CD4-positive, alpha-beta T cell treated with Interleukin-12 subunit alpha and Interleukin-12 subunit beta, for 1 hour (primary cell): ENCODE measurements around the gene KLF16.
A peak's percentile ranks its signal among the peaks of the same experiment; 100 is the strongest.

ENCODE experiments used
- DNase-seq: peaks from one replicate; pipeline ENCODE4 v3.0.0-alpha.2; 2020

KLF16 gene

DNA sequence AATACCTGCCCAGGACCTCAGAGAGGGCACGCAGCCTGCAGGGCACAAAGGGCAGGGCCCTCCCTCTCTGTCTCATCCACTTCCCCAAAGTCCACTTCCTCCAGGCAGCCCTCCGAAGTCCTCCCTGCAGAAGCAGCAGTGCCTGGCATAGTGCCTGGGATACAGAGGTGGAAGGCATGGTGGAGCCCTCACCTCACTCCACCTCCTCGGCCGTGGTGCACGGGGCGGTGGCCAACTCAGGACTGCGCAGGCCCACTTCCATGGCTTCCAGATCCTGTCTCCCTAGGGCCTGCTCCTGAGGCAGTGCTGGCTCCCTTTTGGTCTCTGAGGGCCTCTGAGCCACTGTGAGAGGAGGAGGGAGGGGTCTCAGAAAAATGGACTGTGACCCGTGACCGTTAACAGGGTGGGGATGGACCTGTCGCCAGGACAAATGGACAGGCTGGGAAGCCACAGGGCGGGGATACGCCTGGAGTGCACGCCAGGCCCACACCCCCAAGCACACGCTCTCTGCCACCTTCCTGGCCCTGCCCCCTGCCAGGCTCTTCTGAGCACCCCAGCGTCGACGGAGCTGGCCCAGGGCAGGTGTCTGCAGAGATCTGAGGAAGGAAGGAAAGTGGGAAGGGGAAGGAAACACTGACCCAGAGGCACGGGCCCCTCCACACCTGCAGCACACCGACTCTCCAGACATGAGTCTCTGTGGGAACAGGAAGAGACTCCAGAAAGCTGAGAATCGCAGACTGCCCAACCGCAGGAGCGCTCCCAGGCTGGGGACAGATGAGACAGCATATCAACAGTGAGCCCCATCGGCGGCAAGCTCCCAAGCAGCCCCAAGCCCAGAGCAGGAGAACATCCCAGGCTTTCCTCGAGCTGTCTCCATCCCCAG lies 23.5 kb downstream of the KLF16 start:
- no peak for DNase-seq

DNA sequence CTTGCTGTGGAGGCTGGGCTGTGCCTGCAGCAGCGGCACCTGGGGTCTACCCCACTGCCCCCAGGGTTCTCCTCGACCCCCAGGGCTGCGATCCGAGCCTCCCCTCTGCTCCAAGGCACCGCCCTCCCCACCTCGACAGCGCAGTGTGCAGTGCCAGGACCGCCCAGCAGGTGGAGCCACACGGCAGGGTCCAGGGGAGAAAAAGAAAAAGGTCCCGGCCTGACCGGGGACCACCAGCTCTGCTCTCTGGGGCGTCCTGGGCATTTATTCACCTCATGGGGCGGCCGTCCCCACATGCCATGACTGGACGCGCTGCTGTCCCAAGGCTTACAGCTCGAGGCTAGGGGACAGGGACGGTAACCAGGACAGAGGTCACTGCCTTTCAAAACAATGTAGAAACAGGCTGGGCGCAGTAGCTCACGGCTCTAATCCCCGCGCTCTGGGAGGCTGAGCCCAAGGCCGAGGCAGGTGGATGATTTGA lies 25.7 kb downstream of the KLF16 start:
- DNase-seq = peak; percentile 57

DNA sequence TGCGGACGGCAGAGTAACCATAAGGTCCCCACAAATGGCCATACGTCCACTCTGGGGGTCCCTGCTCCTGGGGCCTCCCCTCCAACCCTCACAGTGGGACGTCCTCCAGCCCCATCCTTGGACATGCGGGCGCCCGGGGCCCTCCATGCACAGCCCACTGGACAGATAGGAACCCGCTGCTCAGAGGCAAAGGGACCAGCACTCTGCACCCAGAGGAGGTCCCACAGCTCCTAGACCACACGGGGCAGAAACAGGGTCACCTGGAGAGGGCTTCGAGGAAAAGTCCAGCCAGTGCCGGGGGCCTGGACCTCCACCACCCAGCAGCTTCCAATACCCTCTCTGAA lies 26.2 kb downstream of the KLF16 start:
- DNase-seq = no peak

DNA sequence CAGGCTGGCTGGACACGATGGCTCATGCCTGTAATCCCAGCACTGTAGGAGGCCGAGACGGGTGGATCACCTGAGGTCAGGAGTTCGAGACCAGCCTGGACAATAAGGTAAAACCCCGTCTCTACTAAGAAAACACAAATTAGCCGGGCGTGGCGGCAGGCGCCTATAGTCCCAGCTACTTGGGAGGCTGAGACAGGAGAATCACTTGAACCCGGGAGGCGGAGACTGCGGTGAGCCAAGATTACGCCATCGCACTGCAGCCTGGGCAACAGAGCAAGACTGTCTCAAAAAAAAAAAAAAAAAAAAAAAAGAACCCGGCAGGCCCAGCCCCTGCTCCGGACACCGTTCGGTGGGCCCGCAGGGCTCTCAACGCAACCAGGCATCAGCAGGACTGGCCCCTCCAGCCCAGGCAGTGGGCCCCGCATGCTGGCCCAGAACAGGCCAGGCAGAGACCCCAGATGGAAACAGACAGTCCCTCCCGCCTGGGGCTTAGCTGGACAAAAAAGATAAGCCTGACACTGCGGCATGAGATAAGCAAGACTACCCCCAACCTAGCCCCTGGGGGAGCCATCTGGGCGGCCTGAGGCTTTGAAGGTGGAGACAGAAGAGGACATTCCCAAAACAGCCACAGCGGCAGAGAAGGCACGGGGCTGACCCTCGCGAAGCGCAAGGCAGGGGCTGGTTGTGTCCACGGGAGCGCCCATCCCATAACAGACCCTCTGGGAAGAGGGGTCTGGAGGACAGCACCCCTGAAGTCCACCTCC lies 26.7 kb downstream of the KLF16 start:
- DNase-seq = no peak

DNA sequence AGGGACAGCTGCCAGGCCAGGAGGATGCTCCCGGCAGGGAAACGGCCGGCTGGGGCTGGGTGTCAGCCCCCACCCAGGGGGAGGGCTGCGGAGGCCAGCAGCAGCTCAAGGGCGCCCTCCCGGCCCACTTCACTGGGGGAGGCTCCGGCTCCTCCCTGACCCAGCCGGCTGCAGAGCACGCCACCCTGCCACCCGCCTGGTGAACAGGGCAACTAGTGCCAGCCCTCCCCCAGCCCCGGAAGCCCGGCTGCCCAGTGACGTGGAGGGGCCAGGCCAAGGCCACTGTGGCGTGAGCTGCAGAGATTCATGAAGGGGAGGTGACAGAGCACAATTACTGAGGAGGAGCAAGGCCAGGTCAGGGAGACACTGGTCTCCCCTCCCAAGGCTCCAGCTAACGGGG lies 29.8 kb downstream of the KLF16 start:
- no peak for DNase-seq

DNA sequence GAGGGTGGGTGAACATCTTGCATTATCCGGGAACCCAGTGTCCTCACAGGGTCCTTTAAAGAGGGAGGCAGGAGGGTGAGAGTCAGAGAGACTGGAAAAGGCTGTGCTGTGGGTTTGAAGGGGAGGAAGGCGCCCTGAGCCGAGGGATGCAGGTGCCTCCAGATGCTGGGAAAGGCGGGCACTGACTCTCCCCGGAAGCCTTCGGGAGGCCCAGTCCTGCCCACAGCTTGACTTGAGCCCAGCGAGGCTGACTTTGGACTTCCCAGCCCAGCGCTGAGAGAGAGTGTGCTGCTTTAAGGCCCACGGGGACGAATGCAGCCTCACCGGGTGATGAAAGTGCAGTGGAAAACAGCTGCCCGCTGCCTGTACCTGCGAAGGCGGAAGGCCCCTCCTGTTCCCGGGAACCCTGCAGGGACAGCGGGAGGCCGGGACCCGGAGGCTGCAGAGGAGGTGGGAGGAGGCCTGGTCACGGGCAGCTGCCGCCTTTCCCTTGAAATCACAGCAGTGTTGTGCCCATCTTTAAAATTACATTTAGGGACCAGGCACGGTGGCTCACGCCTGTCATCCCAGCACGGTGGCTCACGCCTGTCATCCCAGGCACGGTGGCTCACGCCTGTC lies 31.2 kb downstream of the KLF16 start:
- DNase-seq = no peak

DNA sequence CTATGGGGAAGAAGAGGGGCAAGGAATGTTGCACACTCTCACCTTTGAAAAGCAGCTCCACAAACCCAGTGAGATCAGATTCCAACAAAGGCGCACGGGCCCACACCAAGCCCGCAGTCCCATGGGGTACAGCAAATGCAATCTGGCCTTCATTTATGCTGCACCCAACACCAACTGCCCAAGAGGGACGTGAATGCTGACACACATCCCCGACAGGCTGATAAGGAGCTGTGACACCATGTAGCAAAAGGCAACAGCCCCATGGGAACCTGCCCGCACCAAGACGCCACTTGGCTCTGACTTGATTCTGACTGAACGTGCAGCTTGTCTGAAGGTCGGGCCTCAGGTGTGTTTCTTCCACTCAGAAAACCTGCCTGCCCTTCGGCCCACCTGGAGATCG lies 32.4 kb downstream of the KLF16 start:
- DNase-seq = no peak

DNA sequence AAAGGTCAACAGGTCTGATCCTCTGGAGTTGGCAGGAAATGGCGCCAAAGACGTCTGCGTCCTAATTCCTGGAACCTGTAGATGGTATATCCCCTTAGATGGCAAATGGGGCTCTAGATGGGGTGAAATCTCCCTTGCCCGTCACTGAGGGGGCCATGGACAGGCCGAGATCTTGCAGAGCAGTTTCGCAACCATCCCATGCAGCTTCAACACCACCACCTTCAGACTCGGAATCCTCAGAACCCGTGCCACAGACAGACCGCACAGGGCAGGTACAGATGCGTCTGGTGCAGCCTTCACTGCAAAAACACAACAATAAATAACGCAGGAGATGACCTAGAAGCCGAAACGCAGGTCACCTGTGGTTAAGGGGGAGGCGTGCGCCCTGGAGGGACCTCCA lies 32.8 kb downstream of the KLF16 start:
- no peak for DNase-seq

DNA sequence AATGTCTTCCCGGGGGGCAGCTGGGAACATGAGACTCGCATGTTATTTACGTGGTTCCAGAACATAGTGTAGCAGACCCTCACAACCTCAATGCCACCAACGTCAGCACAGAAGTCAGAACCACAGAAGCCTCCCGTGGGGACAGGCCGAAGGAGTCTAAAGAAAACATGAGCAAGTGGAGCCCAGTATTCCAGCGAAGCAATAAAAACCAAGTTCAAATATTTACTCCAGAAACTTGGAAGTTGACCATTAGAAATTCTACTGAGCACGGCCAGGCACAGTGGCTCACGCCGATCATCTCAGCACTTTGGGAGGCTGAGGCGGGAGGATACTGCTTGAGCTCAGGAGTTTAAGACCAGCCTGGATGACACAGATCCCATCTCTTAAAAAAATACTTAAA lies 33.4 kb downstream of the KLF16 start:
- DNase-seq = no peak

DNA sequence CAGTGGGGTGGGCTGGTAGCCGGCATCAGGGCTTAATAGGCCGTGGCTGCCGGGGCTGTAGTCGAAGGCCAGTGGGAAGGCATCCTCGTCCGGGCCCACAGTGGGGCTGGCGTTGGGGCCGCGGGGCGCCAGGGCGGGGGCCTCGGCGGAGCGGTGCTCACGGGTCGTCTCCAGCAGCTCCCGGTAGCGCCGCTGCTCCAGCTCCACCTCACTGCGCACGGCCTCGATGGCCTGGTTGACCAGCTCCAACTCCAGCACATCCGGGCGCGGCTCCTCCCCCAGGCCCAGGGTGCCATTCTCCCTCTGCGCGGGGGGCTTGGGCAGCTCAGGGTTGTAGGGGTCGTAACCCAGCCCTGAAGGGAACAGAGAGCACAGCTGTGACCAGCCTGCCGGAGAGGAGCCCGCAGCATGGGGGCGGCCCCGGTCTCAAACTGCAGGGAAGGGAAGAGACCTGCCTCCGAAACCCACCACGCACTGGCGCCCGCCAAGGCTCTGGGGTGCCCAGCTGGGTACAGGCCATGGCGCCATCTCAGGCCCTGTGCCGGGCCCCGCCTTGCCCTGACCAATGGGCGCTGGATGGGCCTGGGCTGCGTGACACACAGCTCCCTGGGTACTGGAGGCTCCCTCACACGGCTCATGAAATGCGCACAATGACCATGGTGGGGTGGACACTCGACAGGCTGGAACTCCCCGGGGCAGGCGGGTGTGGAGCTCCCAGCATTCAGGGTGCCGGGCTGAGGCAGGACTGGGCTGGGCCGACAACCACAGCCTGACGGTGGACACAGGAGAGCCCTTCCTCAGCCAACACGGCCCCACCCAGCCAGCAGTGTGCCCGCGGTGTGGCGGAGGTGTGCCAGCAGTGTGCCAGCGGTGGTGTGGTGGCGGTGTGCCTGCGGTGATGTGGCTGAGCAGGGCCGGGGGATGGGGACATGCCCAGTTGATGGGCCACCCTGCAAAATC lies 34.8 kb downstream of the KLF16 start:
- no peak for DNase-seq

DNA sequence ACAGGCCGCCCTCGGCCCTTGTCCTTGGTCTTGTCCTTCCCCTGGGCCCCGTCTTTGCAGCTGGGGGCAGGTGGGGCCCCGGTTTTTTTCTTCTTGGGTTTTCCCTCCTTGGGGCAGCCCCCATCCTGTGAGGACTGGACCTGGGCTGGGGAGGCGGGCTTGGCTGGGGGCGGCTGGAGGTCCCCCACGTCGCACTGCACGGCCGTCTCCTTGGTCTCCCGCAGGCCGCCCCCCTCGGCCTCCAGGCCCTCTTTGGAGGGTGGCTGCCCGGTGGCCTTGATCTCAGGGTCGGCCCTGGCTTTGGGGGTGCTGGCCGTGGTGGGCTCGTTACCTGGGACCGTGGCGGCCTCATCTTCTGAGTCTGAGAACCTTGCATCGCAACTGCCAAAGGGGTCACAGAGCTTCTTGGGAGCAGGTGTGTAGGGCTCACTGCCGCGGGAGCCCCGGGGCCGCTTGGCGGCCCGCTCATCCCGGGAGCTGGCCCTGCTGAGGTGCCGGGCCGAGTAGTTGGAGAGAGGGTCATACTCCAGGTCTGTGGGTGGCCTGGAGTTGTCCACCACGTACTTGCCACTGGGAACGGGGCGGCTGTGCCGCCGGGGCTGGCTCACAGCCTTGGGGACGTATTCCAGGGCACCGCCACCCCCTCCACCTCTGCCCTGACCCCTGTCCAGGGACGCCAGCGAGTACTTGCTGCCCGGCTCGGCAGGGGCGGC lies 35.7 kb downstream of the KLF16 start:
- DNase-seq = no peak

DNA sequence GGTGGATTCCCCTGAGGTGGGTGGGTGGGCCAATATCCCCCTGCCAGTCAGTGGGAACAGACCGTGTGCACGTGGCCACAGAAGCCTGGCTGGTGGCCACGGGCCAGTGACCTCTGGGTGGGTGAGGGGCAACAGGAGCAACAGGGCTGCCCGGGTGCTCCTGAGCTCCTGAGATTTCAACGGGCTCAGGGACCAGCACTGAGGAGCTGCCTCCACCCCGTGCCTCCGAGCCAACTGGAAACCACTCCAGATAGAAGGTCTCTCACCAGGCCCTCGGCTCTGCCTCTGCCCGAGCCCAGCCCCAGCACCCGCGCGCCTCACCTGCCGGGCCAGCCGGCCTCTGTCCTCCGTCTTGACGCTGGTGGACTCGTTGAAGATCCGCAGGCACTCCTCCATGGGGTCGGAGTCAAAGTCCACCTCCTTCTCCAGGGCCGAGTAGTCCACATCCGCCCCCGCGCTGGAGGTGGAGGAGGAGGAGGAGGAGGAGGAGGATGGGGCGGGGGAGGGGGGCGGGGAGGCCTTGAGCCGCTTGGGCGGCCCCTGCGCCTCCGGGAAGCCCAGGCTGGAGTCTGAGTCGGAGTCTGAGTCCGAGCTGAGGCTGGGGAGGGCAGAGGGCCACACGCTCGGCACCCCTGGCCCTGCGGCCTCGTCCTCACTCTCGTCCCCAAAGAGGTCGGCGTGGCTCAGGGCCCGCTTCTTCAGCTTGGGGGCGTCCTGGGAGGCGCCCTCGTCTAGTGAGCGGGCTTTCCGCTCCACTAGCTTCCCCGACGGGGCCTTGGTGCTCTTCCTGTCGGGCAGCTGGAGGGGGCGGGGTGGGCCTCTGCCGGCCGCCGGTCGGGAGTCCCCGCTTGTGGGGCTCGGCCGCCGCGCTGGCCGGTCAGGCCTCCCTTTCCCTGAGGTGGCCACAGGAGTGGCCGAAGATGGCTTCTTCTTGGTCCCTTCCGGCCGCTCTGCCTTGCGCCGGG lies 36.5 kb downstream of the KLF16 start:
- no peak for DNase-seq

DNA sequence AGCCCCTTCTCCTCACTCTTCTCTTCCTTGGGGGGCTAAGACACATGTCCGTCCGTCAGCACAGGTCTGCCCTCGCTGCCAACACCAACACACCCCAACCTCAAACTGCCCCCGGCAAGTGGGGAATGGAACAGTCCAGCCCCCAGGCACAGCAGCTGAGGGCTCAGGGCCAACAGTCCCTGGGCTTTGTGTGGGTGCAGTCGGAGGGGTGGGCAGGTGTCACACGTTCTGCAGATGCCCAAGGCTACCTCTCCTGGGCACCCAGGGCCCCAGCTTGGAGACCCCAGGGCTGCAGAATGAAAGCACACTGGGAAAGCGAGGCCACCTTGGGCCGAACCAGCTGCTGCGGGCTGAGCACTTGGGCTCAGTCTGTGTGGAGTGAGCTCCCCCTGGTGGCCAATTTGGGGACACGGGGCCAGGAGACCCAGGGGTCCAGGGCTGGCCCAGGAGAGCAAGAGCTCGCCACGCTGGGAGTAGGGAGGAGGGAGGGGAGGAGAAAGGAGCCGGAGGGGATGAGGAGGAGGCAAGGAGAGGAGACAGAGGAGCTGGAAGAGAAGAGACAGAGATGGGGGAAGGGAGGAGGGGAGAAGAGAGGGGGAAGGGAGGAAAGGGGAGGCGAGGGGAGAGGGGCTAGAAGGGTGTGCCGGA lies 37.3 kb downstream of the KLF16 start:
- peak; percentile 81 for DNase-seq

DNA sequence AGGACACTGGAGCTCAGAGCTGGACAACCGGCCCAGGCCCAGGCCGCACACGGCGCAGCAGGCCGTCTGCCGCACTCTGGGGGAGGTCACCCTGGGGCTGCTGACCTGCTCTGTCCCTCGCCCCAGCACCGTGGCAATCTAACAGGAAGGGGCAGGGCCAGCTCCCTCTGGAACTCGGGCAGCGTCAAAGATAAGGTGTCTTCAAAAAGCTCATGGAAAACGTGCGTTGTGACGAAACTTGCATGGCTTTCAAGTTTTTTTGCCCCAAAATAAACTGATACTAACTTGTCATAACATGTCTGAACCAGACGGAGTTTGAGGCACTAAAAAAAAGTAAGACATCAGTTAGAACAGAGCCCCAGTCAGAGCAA lies 39.1 kb downstream of the KLF16 start:
- no peak for DNase-seq

DNA sequence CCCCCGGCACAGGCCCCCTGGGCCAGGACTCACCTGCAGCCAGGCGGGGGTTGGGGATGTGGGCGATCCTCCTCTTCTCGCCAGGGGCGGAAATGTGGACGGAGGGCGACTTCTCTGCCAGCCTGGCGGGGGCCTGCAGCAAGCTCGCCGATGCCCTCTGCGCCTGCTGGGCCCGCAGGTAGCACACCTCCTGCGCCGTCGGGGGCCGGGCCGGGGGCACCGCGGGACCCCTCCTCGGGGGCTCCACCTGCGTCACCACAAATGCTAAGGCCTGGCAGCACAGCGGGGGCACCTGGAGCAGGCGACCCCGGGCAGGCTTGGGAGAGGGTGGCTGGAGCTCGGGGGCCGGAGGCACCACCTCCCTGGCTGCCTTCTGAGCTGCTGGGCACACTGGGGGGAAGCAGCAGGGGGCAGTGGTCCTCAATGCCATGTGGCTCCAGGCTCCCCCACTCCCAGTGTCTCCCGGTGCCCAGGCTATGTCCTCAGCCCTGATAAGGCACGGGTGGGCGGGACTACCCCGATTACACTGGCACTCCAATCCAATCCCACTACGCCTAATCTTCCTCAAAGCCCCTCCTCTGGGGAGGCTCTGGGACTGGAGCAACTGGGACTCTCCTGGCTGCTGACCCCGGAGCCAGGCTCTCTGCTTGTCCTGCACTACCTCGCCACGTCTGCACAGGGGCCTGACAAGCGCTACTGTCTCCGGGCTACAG lies 39.7 kb downstream of the KLF16 start:
- no peak for DNase-seq

DNA sequence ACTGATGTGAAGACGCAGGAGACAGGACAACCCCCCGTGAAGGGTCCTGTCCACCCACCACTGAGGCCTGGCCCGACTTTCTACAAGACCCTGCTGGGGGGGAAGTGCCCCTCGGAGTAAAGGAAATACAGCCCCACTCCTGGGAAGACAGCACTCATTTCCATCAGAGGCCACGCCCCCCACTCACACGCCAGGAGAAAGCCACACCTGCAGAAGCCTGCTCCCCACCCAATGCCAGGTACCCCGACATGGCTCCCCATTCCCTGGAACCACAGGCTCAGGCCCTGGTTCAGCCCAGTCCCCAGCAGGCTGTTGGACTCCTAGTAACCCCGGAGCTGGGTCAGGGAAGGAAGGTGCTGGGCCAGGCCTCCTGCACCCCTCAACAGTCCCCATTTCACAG lies 40.4 kb downstream of the KLF16 start:
- no peak for DNase-seq

DNA sequence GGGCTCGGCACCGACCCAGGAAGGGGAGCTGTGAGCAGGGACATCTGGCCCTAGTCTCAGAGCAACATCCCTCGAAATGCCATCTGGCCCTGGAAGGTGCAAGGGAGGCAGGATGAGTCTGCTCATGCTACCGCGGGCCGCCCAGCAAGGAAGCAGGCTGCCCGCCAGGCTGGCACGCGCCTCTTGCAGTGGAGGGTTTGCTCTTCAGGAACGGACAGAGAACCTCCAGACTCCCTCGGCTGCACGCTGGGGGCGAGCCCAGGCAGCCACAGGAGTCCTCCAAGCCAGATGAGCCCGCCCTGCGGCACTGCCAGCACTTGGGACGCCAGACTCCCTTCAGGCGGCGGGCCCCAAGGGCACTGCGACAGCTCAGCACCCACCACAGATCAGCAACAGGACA lies 41.2 kb downstream of the KLF16 start:
- DNase-seq = no peak

DNA sequence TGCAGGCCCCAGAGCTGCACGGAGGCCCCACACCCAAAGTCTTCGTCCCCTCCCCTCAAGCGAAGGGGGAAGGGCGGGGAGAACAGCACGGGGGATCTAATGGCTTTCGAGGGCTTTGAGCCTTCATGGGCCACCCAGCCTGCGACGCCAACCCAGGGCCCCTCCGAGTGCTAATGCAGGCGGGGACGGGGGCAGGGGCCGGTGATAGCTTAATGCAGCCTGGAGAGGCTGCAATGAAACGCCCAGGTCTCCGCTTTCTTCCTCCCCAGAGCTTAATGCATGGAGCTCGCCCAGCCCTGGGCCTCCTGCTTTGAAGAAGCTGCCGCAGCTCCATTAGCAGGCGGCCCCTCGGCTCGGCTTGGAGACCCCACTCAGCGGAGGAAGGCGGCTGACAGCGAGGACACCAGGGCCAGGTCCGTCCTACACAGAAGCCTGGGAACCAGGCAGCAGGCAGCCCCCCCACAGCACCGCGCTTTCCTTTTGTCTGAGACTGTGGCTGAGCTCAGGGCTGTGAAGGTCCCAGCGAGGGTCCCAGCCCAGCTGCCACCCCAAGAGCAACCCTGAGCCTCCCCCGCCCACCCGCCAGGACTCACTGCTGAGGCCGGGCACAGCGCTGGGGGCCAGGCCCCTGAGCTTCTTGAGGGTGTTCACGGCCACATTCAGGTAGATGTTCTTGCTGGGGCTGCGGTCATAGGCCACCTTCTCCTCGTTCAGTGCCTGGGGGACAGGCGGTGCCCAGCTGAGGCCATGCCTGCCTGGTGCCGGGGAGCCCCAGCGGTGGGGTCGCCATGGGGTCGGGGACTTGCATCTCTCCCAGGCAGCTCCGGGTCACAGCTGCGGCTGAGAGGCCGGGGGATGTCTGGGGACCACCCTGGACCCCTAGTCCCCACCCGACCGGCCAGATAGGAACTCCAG lies 43.8 kb downstream of the KLF16 start:
- no peak for DNase-seq
